K562 (cell line): ENCODE measurements around the gene LARP7. TPM values are rescaled to one million over a fixed set of nuclear protein-coding genes. Genes with fewer than 3 reads are reported as not detected.
A peak's percentile ranks its signal among the peaks of the same experiment; 100 is the strongest.

Experiments used
- BCL6 ChIP-seq: fragments of 250-450 bp; sonication (Bioruptor Pico); IDR thresholded peaks from 2 replicates; pipeline ENCODE4 v1.4.0; 2020
- CBFA2T3 ChIP-seq: fragments of 450-650 bp; IDR thresholded peaks from 2 replicates; pipeline ENCODE4 v1.6.1; 2017
- CHCHD3 ChIP-seq: fragments of 250-450 bp; sonication (Bioruptor Pico); IDR thresholded peaks from 2 replicates; pipeline ENCODE4 v2.1.2; 2022; ENCODE audit warnings: mild to moderate bottlenecking
- HLTF ChIP-seq: fragments of 450-650 bp; IDR thresholded peaks from 2 replicates; pipeline ENCODE4 v1.6.1; 2016
- IRF2 ChIP-seq: sonication (generic); formaldehyde crosslinking; IDR thresholded peaks from 2 replicates; pipeline ENCODE4 v1.8.1; 2022; ENCODE audit warnings: mild to moderate bottlenecking, missing genetic modification reagents
- KDM4B ChIP-seq, 2 experiments: fragments of 450-650 bp in 1 of 2; sonication (generic) in 1 of 2; IDR thresholded peaks; 2 replicates each; pipeline ENCODE4 v1.6.1; 2016 to 2017; ENCODE audit warnings: borderline replicate concordance in 2 of 2, antibody characterized with exemption in 1 of 2, low read depth in 1 of 2, mild to moderate bottlenecking in 1 of 2
- MTF1 ChIP-seq: fragments of 250-450 bp; sonication (Bioruptor Pico); IDR thresholded peaks from 2 replicates; pipeline ENCODE4 v1.9.0; 2021; ENCODE audit warnings: moderate library complexity, mild to moderate bottlenecking, inconsistent platforms, borderline replicate concordance
- MXI1 ChIP-seq: IDR thresholded peaks from 2 replicates; pipeline ENCODE4 v1.6.1; 2011; ENCODE audit warnings: low read depth, mild to moderate bottlenecking, improper control_type of control experiment, low read length
- NFATC3 ChIP-seq: fragments of 450-650 bp; IDR thresholded peaks from 2 replicates; pipeline ENCODE4 v1.6.1; 2017; ENCODE audit warnings: mild to moderate bottlenecking
- NUFIP1 ChIP-seq: fragments of 450-650 bp; IDR thresholded peaks from 2 replicates; pipeline ENCODE4 v1.6.1; 2018; ENCODE audit not compliant: partially characterized antibody
- PCBP1 ChIP-seq: fragments of 200-400 bp; formaldehyde crosslinking; IDR thresholded peaks from 2 replicates; pipeline ENCODE4 v1.6.1; 2018; ENCODE audit warnings: mild to moderate bottlenecking, low read depth, low read length; ENCODE audit not compliant: poor library complexity, severe bottlenecking
- PCBP2 ChIP-seq: fragments of 200-400 bp; formaldehyde crosslinking; IDR thresholded peaks from 2 replicates; pipeline ENCODE4 v1.6.1; 2018; ENCODE audit warnings: low read length, low read depth, mild to moderate bottlenecking, moderate library complexity; ENCODE audit not compliant: poor library complexity, severe bottlenecking
- RFX1 ChIP-seq: fragments of 450-650 bp; IDR thresholded peaks from 2 replicates; pipeline ENCODE4 v1.6.1; 2016; ENCODE audit warnings: mild to moderate bottlenecking, moderate library complexity
- SNIP1 ChIP-seq: fragments of 450-650 bp; IDR thresholded peaks from 2 replicates; pipeline ENCODE4 v1.7.1; 2017; ENCODE audit warnings: low read depth, mild to moderate bottlenecking
- ZBTB8A ChIP-seq: fragments of 450-650 bp; IDR thresholded peaks from 2 replicates; pipeline ENCODE4 v1.6.1; 2018; ENCODE audit warnings: mild to moderate bottlenecking, moderate library complexity; ENCODE audit not compliant: partially characterized antibody
- ZNF408 ChIP-seq: fragments of 250-450 bp; sonication (Bioruptor Pico); IDR thresholded peaks from 2 replicates; pipeline ENCODE4 v1.4.0; 2020; ENCODE audit warnings: low read depth, mild to moderate bottlenecking, moderate library complexity
- polyA plus RNA-seq, 8 experiments: library from polyadenylated mRNA; depleted of rRNA in 4 of 8; stranded (reverse) in 5 of 8; unstranded in 3 of 8; fragments of >200 nt; fragmentation: Nextera tagmentation in 2 of 8; fragmentation: Illumina TruSeq in 1 of 8; extraction: Ambion mirVana in 2 of 8; extraction: Trizol in 1 of 8; gene quantifications; 2 replicates each; pipeline versions ENCODE4 v1.2.1 to v1.2.3, GENCODE V29; 2011 to 2014; ENCODE audit warnings: inconsistent platforms in 1 of 8, missing spikeins in 1 of 8
- total RNA-seq, 7 experiments: library from RNA; depleted of rRNA in 6 of 7; stranded (reverse); fragments of >200 nt in 6 of 7; fragmentation: Illumina TruSeq in 2 of 7; extraction: Trizol in 2 of 7; gene quantifications; 2 replicates each; pipeline versions ENCODE4 v1.2.1 to v1.2.3, GENCODE V29; 2011 to 2021; ENCODE audit warnings: low replicate concordance in 1 of 7
- TF ChIP-seq, protein P1 (sequence below): sonication (generic); formaldehyde crosslinking; IDR thresholded peaks from 2 replicates; pipeline ENCODE4 v1.8.1; 2022; ENCODE audit warnings: missing genetic modification reagents
- TF ChIP-seq, protein P2 (sequence below), 2 experiments: fragments of 250-450 bp in 1 of 2; fragments of 450-650 bp in 1 of 2; sonication (Bioruptor Pico) in 1 of 2; IDR thresholded peaks; 2 replicates each; pipeline versions ENCODE4 v1.6.1 to v1.8.0; 2016 to 2021; ENCODE audit warnings: mild to moderate bottlenecking in 2 of 2, moderate library complexity in 2 of 2, missing compliant biosample characterization in 1 of 2, missing genetic modification characterization in 1 of 2
- TF ChIP-seq, protein P3 (sequence below): fragments of 450-650 bp; formaldehyde crosslinking; IDR thresholded peaks from 2 replicates; pipeline ENCODE4 v1.4.0; 2022; ENCODE audit warnings: missing genetic modification characterization
- TF ChIP-seq, protein P4 (sequence below): sonication (generic); formaldehyde crosslinking; IDR thresholded peaks from 2 replicates; pipeline ENCODE4 v1.8.0; 2022; ENCODE audit warnings: mild to moderate bottlenecking, missing genetic modification reagents, borderline replicate concordance

LARP7 gene
- total and polyA plus RNA-seq, 9 of the 15 experiments (the other 6 are each of a cell fraction or from before 2014, with no cell fraction given), result 30.1 to 76.9 (median 56.0) TPM

DNA sequence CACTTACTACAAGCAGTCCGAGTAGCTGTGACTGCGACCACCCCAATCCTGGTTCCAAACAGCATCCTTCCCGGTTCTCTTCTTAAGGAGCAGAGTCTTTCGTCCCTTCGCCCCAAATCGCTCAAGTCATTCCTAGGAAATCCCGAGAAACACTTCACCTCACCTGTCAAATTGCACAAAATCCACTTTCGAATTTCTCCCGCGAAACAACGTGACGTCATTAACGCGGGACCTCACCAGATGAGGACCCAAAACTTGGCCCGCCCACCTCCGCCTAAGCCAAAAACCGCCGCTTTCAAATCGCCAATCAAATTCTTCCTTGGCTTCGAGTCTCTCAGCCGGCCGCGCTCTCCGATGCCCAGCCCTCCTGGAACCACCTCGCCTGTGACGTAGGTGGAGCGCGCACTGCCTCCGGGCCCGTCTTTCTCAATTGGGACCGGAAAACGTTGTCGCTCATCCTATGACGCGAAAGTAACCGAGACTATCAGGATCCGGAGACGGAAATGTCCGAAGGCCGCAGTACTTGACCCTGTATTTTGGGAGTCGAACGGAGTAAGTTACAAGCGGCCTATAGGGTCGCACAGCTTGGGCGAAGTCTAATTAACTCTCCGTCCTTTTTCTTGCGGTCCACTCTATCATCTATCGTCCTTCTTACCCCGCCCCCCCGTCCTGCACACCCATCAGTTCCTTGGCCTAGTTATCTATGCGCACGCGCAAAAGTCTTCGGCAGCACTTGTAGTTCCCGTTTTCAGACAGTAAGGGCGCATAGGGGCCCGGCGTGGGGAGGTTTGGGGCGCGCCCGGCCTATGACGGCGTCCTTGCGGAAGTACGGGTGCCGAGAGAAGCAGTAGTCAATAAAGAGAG lies at the start of gene LARP7, which contains the start of gene ZGRF1 (continued):
- TF ChIP-seq KDM4B (IDR thresholded peaks at IDR 0.05; ENCODE audit: borderline replicate concordance in 2 of 2, low read depth in 1 of 2) (no peak; a peak in 1 of 4 replicates), MTF1 (CRISPR knock-in tag) (no peak), BCL6 (CRISPR knock-in tag) (no peak), IRF2 (CRISPR knock-in tag) (no peak), SNIP1 (no peak), MXI1 (peak; percentile 56; the same call in 1 of the 2 replicates), NFATC3 (peak; percentile 48; the same call in 1 of the 2 replicates), CHCHD3 (no peak), PCBP2 (no peak), NUFIP1 (no peak), ZNF408 (CRISPR knock-in tag) (no peak), CBFA2T3 (no peak), ZBTB8A (no peak), RFX1 (no peak), PCBP1 (no peak), HLTF (0 out of 2 replicates have a peak, but pooled peaks have one; percentile 34)
- TF ChIP-seq, protein P1, sequence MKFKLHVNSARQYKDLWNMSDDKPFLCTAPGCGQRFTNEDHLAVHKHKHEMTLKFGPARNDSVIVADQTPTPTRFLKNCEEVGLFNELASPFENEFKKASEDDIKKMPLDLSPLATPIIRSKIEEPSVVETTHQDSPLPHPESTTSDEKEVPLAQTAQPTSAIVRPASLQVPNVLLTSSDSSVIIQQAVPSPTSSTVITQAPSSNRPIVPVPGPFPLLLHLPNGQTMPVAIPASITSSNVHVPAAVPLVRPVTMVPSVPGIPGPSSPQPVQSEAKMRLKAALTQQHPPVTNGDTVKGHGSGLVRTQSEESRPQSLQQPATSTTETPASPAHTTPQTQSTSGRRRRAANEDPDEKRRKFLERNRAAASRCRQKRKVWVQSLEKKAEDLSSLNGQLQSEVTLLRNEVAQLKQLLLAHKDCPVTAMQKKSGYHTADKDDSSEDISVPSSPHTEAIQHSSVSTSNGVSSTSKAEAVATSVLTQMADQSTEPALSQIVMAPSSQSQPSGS (CRISPR knock-in tag), result no peak
- TF ChIP-seq, protein P2, sequence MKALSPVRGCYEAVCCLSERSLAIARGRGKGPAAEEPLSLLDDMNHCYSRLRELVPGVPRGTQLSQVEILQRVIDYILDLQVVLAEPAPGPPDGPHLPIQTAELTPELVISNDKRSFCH (CRISPR knock-in tag; IDR thresholded peaks at IDR 0.05), result no peak
- TF ChIP-seq, protein P2 (tag; IDR thresholded peaks at IDR 0.05), result no peak
- TF ChIP-seq, protein P3, sequence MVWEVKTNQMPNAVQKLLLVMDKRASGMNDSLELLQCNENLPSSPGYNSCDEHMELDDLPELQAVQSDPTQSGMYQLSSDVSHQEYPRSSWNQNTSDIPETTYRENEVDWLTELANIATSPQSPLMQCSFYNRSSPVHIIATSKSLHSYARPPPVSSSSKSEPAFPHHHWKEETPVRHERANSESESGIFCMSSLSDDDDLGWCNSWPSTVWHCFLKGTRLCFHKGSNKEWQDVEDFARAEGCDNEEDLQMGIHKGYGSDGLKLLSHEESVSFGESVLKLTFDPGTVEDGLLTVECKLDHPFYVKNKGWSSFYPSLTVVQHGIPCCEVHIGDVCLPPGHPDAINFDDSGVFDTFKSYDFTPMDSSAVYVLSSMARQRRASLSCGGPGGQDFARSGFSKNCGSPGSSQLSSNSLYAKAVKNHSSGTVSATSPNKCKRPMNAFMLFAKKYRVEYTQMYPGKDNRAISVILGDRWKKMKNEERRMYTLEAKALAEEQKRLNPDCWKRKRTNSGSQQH (CRISPR knock-in tag), result 0 out of 2 replicates have a peak, but pooled peaks have one; percentile 59
- TF ChIP-seq, protein P4, sequence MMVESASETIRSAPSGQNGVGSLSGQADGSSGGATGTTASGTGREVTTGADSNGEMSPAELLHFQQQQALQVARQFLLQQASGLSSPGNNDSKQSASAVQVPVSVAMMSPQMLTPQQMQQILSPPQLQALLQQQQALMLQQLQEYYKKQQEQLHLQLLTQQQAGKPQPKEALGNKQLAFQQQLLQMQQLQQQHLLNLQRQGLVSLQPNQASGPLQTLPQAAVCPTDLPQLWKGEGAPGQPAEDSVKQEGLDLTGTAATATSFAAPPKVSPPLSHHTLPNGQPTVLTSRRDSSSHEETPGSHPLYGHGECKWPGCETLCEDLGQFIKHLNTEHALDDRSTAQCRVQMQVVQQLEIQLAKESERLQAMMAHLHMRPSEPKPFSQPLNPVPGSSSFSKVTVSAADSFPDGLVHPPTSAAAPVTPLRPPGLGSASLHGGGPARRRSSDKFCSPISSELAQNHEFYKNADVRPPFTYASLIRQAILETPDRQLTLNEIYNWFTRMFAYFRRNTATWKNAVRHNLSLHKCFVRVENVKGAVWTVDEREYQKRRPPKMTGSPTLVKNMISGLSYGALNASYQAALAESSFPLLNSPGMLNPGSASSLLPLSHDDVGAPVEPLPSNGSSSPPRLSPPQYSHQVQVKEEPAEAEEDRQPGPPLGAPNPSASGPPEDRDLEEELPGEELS, result no peak
